Measurements from ENCODE around the gene ASTN2.

The ASTN2 gene

GRCh38 chr9:117104716-117105495, 310.0 kb downstream of the ASTN2 start:
- no peaks in the 10 kb centered on the region for H3K9me3 ChIP-seq (ENCODE audit: insufficient read depth, low read length, severe bottlenecking)
- no peak overlapping the region for H3K9ac ChIP-seq (ENCODE audit: low read depth, low read length)
- H3K4me1 ChIP-seq (ENCODE audit: insufficient read depth, low read length), result no peaks in the 10 kb centered on the region
- H3K79me2 ChIP-seq (ENCODE audit: insufficient read depth, low read length), result no peaks in the 10 kb centered on the region
- TF ChIP-seq CTCF (IDR thresholded peaks at IDR 0.05; ENCODE audit: borderline replicate concordance, extremely low read depth, low read length, poor library complexity, severe bottlenecking), result no peak
- no peak for TF ChIP-seq EZH2 (IDR thresholded peaks at IDR 0.05; ENCODE audit: borderline replicate concordance, low read depth, low read length, severe bottlenecking)
- H3K27me3 ChIP-seq (ENCODE audit: insufficient read depth, low read length, poor library complexity), result no peaks in the 10 kb centered on the region
- ATAC-seq (ENCODE audit: insufficient read depth, low read depth) (no peak), DNase-seq (no peak)
- H3K36me3 ChIP-seq (ENCODE audit: insufficient read depth, low read length), result no peaks in the 10 kb centered on the region
- H3K27ac ChIP-seq (ENCODE audit: low read length), result no peak overlapping the region
- H3K4me3 ChIP-seq (ENCODE audit: low read depth in 1 of 2, low read length in 2 of 2), result no peak overlapping the region
- H4K20me1 ChIP-seq (ENCODE audit: insufficient read depth, low read length), result no peaks in the 10 kb centered on the region
- no peak overlapping the region for H2AFZ ChIP-seq (ENCODE audit: low read depth, low read length)
- no peak overlapping the region for H3K4me2 ChIP-seq (ENCODE audit: insufficient read depth, low read length)

GRCh38 chr9:117104206-117104605, 310.7 kb downstream of the ASTN2 start:
- no peaks in the 10 kb centered on the region for H3K4me1 ChIP-seq (ENCODE audit: insufficient read depth, low read length)
- no peak overlapping the region for H3K9ac ChIP-seq (ENCODE audit: low read depth, low read length)
- no peak overlapping the region for H3K27ac ChIP-seq (ENCODE audit: low read length)
- no peaks in the 10 kb centered on the region for H4K20me1 ChIP-seq (ENCODE audit: insufficient read depth, low read length)
- H3K36me3 ChIP-seq (ENCODE audit: insufficient read depth, low read length), result no peaks in the 10 kb centered on the region
- no peak overlapping the region for H2AFZ ChIP-seq (ENCODE audit: low read depth, low read length)
- no peak overlapping the region for H3K4me3 ChIP-seq (ENCODE audit: low read depth in 1 of 2, low read length in 2 of 2)
- no peak for TF ChIP-seq EZH2 (IDR thresholded peaks at IDR 0.05; ENCODE audit: borderline replicate concordance, low read depth, low read length, severe bottlenecking)
- no peak for TF ChIP-seq CTCF (IDR thresholded peaks at IDR 0.05; ENCODE audit: borderline replicate concordance, extremely low read depth, low read length, poor library complexity, severe bottlenecking)
- H3K27me3 ChIP-seq (ENCODE audit: insufficient read depth, low read length, poor library complexity), result no peaks in the 10 kb centered on the region
- ATAC-seq (ENCODE audit: insufficient read depth, low read depth) (no peak), DNase-seq (no peak)
- H3K4me2 ChIP-seq (ENCODE audit: insufficient read depth, low read length), result no peak overlapping the region
- H3K79me2 ChIP-seq (ENCODE audit: insufficient read depth, low read length), result no peaks in the 10 kb centered on the region
- H3K9me3 ChIP-seq (ENCODE audit: insufficient read depth, low read length, severe bottlenecking), result no peaks in the 10 kb centered on the region

- no peaks in the 10 kb centered on the region for H3K36me3 ChIP-seq (ENCODE audit: insufficient read depth, low read length)
Observed at GRCh38 chr9:117103438-117104110, 311.3 kb downstream of the ASTN2 start.

More at GRCh38 chr9:117103438-117104110, 311.3 kb downstream of the ASTN2 start:
- no peaks in the 10 kb centered on the region for H3K4me1 ChIP-seq (ENCODE audit: insufficient read depth, low read length)
- ATAC-seq (ENCODE audit: insufficient read depth, low read depth) (no peak), DNase-seq (no peak)
- H3K9ac ChIP-seq (ENCODE audit: low read depth, low read length), result no peak overlapping the region
- H3K27ac ChIP-seq (ENCODE audit: low read length), result no peak overlapping the region
- H2AFZ ChIP-seq (ENCODE audit: low read depth, low read length), result no peak overlapping the region
- TF ChIP-seq CTCF (IDR thresholded peaks at IDR 0.05; ENCODE audit: borderline replicate concordance, extremely low read depth, low read length, poor library complexity, severe bottlenecking) (no peak), EZH2 (IDR thresholded peaks at IDR 0.05; ENCODE audit: borderline replicate concordance, low read depth, low read length, severe bottlenecking) (no peak)
- no peaks in the 10 kb centered on the region for H3K79me2 ChIP-seq (ENCODE audit: insufficient read depth, low read length)
- no peaks in the 10 kb centered on the region for H3K27me3 ChIP-seq (ENCODE audit: insufficient read depth, low read length, poor library complexity)
- no peaks in the 10 kb centered on the region for H3K9me3 ChIP-seq (ENCODE audit: insufficient read depth, low read length, severe bottlenecking)
- H3K4me2 ChIP-seq (ENCODE audit: insufficient read depth, low read length), result no peak overlapping the region
- H3K4me3 ChIP-seq (ENCODE audit: low read depth in 1 of 2, low read length in 2 of 2), result no peak overlapping the region
- no peaks in the 10 kb centered on the region for H4K20me1 ChIP-seq (ENCODE audit: insufficient read depth, low read length)

Measured in DND-41 (cell line).